GM20431 (cell line): ENCODE data around the gene NCKAP5.

Source experiments
- in situ Hi-C: fragments of 300-500 bp; cut with MseI, MboI; formaldehyde crosslinking; loops from one replicate; pipeline ENCODE4 v1.15.0; 2020; ENCODE audit warnings: low sequenced_read_pairs; ENCODE audit not compliant: unreplicated experiment

Gene NCKAP5

DNA sequence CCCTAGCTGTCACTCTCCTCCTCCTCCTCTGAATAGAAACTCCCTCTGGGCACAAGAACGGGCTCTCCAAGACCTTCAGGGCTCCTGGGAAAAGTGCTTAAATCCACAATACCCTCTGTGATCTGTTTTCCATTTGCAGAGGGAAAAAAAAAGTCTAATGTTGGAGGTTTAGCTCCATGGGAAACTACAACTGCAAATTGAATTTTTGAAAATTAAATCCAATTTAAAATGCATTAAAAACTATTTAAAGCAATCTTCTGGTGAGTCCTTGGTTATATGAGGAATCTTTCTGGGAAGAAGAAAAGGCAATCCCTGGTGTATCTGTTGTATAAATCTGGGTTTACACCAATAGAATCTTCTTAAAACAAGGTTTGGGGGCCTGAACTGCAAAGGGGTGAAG lies 64.3 kb downstream of the NCKAP5 start:
- in situ Hi-C loops: no loop called here

DNA sequence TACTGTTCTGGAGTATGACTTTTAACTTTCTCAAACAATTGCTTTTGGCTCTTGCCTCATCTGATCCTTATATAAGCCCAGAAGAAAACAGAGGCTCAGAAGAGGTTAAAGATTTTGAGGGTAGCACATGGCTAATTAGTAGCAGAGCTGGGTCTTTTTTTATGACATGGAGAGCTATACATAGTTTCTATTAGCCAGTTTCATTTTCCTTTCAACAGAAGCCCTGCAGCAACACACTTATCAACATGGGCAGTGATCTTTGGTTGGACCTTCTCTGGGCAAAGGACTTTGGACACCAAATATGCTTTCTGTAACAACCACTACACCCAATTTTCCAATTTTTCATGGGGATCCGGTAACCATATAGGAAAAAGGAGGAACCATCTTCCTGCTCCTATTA lies 64.9 kb downstream of the NCKAP5 start:
- in situ Hi-C loops: no loop called here

DNA sequence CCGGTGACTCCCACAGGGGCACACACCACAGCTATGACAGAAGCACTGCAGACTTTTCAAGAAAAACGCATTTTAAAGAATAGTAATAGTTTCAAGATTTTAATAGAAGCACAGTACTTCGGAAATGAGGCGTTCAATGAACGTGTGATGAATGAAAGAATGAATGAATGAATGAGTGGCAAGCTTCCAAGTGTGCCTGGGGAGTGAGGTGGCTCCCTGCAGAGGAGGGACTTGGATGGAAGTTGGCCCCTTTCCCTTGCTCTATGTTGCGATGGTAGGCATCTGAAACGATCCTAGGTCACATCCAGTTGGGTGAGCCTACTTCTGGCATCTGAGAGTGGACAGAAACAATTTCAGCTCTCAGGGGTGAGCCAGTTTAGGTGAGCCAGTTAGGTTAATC lies 65.6 kb downstream of the NCKAP5 start:
- in situ Hi-C loops: no loop called here

DNA sequence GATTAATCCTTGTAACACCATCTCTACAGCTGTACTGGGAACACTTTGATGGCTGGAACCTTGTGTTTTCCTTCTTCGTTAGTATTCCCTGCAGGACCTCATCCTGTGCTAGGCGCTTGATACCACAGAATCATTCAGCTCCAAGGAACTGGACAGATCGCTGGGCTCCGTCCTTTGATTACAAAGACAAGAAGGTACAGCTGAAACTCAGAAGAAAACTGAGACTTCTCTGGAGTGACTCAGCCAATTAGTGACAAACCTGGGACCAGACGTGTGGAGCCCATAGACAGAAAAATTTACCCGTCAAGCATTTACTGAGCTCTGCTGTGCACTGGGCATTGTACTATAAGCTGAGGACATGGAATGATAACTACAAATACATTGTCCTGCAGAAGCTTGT lies 67.3 kb downstream of the NCKAP5 start:
- in situ Hi-C loops: no loop called here

DNA sequence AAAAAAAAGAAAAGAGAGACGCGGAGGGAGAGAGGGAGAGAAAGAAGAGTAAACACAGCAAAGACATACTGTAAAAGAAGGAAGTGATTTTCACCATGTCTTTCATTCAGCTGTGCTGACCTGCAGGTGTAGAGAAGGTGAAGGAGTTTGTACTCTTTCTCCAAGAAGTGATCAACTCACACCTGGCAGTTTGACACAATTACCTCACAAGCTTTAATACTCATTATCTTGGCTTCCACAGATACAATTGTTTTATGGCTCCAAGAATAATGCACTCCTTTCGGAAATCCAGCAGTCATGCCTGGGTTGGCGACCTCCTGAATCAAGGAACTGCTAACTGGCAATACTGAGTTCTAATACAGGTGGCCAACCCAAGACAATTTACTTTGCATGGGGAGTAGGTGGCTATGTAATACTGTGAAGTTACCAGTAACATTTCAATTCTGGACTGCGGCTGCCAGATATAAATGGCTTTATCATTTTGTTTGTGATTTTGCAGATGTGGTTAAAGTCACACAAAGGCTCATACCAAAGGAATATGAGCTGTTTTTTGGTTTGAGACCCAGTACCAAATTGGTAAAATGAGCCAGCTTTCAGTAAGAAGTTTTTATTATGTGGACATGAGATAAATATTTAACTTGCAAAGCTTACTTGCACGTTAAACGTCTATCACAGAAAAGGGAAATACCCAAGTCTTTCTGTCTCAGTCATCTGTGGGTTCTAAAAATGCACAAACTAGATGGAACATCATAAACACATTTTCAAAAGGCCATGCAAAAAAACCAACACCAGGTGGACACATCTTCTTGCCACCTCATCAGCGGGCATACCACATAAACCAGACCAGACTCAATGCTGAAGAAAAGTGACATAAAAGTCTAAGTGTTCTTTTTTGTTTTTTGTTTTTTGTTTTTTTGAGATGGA lies 69.3 kb downstream of the NCKAP5 start:
- in situ Hi-C loops: no loop called here

DNA sequence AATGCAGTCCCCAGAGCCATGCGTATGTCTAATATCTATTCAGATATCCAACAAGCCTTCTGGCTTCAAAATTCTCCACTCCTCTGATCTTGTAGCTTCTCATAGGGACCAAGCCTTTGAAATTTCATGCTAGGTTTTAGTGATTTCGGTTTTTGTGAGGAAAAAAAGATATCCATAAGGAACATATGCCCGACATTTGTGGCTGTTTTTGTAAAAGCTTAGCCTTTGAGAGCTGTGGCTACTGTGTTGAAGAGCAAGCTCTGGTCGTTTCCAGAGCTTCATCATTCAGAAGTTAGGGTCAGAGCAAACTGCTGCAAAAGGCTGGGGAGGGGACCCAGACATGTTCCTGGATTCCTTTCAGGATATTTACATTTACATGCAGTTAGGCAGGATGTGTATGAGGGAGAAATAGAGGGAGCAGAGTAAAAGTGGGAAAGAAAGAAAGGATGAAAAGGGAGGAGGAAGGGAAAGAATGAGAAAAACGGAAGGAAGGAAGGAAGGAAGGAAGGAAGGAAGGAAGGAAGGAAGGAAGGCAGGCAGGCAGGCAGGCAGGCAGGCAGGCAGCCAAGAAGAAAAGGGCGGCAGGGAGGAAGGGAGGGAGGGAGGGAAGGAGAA lies 70.2 kb downstream of the NCKAP5 start:
- in situ Hi-C loops: no loop called here

DNA sequence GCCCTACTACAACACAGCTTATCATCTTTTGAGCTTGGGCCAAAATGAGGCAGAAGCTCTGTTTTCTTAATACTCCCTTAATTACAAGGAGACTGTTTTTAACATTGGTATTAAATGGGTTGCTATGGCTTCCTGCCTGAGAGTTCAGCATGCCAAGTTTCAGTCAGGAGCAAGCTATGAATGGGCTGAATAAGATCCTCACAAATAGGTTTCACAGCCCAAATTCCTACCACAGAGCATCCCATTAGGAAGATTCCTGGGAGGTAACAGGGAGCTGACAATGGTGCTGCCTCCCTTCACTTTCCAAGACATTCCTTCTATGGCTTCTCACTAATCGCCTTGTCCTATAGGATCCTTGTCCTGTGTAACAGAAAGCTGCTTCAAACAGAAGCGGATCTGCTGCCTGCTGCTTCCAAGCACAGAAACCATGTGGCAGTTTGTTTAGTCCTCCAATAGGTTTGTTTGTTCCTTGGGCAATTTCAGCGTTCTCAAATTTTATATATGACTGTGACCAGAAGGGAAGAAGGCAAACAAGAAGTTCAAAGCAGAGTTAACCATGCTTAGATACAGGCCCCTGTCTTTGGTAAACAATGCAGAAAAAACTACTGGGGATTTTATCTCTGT lies 70.9 kb downstream of the NCKAP5 start:
- in situ Hi-C loops: no loop called here

DNA sequence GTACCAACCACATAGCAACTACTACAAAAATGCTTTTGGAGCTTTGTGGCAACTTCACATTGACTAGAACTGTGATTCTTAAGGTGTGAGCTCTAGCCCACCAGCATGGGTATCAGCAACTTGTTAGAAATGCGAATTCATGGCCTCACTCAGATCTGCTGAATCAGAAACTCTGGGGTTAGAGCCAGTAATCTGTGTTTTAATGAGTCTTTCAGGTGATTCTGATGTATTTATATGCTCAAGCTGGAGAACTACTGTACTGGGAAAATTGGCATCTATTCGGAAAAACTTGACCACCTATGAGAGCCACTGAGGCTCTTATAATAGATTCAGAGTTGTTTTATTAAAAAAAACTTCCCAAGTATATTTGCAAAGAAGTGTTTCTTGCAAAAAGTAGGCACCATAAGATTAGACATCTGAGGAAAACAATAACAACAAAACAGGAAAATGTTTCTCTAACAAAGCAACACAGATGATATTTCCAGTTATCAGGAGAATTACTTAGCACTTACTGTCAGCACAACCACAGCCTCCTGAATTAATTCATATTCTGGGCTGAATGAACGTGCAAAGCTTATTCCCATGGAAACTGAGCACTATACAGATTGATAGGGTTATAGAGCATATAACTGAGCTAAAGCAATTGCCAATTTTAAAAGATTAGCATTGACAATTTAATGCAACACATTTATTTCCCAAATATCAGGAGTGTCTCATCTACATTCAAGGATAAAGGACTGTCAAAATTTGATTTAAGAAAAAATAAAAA lies 71.6 kb downstream of the NCKAP5 start:
- in situ Hi-C loops: no loop called here

DNA sequence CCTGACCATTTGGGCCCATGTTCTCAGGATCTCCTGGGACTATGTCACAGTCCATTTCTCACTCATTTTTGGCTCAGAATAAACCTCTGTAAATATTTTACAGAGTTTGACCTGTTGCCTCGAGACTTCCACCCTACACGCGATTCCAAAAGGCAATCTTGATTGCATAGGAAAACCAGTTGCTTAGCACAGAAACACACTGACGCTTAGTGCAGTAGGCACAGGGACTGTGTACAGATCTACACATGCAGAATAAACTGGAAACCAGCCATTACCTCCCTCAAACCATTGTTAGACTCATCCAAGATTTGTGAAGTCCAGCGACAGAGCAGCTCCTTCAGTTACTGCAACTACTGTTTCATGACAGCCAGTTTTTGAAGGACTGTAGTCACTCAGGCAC lies 73.0 kb downstream of the NCKAP5 start:
- in situ Hi-C loops: no loop called here

DNA sequence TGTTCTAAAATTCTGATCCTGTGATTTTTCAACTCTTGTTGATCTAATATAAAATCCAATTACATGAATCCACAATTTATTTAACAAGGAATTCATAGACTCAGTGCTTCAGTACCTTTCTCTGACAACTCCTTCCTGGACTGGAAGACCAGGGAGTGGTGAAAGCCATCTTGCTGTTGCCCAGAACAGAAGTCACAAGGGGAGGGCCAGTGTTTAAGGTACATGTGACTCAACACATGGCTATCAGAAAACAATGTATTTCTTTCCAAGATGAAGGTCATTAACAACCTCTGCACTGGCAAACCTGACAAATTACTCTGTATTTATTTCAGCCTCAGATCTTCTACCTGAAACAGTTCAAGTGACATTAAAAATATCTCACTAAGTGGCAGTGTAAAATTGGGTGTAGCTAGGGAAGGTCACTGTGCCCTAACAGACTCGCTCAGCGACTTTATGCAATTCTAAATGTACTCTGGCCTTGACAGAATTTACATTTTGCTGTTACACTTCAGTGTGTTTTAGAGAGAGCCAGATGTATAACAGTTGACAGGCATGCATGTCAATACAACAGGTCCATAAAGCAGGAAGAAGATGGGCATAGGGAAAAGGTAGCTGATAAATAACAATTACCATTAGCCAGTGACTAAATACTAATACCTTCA lies 75.4 kb downstream of the NCKAP5 start:
- in situ Hi-C loops: no loop called here

DNA sequence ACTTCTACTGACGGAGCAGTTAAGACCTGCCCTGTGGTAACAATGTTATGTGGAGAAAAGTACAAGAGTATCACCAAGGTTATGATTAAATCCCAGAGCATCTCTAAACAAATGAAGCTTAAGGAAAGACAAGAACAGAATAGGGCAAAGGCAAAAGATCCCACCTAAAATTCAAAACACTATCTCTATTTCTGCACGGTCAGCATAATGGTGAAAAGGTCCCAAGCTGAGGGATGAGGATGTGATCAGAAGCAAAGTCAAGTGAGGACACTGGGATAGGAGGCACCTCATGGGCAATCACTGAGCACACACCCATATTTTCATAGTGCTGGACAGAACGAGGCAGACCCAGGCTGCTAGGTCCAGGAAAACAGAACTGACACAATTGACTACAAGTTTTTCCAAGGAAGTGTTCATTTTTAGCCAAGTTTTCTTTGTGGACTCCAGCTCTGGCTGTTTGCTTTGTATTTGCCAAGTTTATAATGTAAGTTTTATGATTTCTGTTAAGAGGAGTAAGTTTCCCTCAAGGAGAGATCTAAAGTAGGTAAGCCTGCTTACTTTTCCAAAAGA lies 77.8 kb downstream of the NCKAP5 start:
- in situ Hi-C loops: no loop called here

DNA sequence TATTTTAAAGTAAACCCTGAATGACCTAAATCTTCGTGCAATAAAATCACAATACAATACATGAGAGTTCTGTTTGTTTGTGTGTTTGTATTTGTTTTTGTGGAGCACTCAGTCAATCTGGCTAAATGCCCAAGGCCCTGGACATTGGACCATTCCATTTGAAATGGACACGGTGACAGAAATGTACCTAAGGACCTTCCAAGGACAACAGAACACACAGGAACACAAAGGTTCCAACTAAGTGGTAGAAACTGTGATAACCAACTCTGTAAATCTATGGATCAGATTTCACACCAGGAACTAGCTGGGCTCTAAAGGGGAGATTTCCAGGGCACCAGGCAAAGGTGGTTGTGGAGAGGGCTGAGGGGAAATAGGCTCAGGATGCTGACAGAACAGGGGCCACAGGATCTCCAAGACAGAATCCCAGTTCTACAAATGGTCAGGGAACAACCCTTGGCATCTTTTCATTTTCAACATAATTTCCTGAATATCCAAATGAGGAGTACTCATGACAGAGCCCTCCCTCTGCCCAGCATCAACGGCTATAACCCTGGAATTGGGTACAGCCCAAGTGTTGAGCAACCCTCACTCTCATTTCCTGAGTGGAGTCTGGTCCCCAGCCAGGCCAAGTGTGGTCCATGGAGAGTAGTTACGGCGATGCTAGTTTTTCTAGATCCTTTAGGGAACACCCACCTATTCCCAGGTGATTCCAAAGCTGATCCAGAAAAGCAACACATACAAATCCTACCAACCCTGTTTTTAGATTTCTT lies 78.4 kb downstream of the NCKAP5 start:
- in situ Hi-C loops: no loop called here

DNA sequence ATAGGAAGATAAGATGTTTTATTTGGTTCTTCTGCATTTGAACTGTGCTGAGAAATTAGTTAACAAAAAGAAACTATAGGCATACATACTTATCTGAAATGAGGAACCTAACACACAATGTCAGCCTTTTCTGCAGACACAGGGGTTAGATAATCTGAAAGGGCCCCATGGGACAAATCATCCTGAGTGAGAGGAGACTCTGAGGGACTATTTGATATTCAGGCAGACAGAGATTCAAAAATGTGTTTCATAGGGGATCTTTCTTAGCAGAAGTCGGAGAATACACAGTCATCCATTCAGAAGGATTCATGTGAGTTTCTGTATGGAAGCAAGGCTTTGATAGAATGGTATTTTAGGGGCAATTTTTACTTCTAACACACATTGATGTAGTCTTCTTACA lies 79.1 kb downstream of the NCKAP5 start:
- in situ Hi-C loops: no loop called here

DNA sequence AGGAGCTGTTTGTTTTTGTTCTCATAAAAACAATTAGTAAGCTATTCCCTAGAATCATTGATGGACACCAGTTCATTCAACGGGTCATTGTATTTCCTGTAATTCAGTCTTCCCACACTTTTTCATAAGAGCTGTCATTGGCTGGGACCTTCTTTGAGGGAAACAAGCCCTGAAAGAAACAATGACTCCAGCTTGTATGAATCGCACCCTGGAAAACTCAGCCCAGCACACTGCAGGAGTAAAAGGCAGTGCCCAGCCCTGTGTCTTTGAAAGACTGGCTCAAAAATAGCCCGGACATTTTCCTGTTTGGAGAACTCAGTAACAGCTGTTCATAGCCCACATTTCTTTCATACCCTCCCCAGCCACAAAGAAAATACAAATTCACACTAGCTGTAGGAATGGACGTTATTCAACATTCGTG lies 81.5 kb downstream of the NCKAP5 start:
- in situ Hi-C loops: no loop called here

DNA sequence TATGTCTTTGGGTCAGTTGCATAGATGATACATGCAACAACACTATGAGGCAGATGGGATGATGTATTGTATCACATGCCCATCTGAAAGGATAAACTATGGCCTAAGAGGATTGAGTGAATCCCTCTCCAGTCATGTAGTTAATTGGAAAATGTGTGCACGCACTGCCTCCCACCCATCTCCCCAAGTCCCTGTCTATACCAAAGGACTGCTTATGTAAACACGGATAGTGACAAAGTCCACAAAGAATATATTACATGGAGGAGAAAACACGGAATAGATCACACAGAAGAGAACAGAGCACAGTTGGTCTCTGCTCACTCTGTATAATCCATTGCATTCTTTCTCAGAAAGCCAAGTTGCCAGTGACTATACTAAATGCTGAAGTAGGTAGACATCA lies 82.4 kb downstream of the NCKAP5 start:
- in situ Hi-C loops: no loop called here

DNA sequence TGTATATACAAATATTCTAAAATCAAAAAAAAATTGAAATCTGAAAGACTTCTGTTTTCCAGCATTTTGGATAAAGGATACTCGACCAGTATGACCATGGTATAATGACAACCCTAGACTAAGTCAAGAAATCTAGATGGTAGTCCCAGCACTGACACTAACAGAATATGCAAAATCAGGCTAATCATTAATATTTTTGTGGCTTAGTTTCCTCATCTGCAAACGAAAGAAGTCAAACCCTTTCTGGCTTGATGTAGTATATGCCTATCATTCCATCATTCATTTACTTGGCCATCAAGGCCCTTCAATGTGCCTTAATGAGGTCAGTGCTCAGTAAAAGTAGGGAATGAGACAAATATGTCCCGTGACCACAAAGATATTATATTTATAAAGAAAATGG lies 83.5 kb downstream of the NCKAP5 start:
- in situ Hi-C loops: no loop called here

DNA sequence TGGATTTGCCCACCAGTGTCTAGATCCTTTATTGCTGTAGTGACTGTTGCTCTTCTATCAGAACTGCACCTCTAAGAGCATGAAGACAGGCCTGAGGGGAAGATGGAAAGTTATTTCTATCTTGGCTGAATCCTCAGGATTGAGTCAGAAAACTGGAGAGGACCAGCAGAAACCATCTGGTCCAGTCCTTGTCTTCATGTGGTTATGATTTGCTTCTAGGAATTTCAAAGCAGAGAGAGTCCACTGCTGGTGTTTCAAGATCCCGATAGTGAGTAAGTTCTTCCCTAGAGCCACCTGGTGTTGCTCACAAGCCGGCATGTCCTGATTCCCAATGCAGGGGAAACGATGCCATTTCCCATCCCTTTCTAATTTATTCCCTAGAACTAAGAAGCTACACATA lies 84.2 kb downstream of the NCKAP5 start:
- in situ Hi-C loops: no loop called here

DNA sequence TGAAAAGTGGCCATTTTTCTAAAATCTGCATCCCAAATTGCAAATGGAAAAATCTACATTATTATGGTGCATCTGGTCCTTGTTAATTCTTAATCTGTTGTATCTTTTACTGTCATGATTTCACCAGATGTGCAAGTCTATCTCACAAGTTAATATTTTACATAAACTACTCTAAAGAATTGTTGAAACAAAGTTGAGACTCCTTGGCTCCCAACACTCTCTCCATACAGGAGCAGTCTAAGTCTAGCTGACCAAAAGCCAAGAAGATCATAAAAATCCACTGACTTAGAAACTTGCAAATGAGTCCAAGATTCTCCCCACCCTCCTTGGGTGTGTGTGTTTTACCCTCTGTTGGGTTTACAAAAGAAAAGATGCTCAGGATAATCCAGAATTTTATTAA lies 85.1 kb downstream of the NCKAP5 start:
- in situ Hi-C loops: no loop called here
